SKM-1 treated with dmso at 0.1 percent for 144 hours (cell line): ENCODE measurements around the gene NSDHL.
"Not testable (repeated sequence)": the region's sequence is repeated elsewhere in the genome, so short reads cannot be mapped to it uniquely, and the experiment has no call there.

Source experiments
- DNase-seq: peaks from one replicate; lab custom pipeline; 2025; ENCODE audit not compliant: unreplicated experiment; lab: John Stamatoyannopoulos, UW

Gene NSDHL

DNA sequence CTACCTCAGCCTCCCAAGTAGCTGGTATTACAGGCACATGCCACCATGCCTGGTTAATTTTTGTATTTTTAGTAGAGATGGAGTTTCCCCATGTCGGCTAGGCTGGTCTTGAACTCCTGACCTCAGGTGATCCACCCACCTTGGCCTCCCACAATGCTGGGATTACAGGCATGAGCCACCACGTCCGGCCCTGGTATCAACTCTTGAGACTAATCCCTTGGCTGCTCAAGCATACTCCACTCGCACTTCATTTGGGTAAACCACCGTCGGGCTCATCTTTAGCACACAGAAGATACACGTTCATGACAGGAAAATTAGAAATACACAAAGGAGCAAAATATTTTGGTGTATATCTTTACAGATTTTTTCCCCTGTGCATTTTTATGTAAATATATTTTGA lies 79.2 kb downstream of the NSDHL start:
- DNase-seq: not testable (repeated sequence)

- no peak for DNase-seq
These were observed 81.2 kb downstream of the NSDHL start for GRCh38 chrX:152912106-152912505.

DNA sequence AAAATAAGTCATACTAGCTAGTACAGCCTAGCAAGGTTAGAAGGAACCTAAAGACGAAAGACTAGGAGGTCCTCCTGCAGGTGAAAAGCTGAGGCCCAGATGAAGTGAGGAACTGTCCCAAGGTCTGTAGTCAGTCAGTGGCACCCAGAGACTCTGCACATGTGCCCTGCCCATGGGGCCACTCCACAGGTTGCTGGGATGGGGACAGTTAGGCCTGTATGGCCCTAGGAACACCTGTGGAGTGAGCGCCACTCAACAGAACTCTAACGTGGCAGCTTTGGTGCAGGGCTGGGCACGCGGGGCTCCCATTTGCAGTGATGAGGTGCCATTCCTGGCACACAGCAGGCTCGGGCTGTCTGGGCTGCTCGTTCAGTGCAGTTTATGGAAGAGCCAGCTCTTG lies 81.8 kb downstream of the NSDHL start:
- DNase-seq: no peak

GRCh38 chrX:152913346-152913745 lies 82.5 kb downstream of the NSDHL start:
- peak; percentile 8 for DNase-seq

DNA sequence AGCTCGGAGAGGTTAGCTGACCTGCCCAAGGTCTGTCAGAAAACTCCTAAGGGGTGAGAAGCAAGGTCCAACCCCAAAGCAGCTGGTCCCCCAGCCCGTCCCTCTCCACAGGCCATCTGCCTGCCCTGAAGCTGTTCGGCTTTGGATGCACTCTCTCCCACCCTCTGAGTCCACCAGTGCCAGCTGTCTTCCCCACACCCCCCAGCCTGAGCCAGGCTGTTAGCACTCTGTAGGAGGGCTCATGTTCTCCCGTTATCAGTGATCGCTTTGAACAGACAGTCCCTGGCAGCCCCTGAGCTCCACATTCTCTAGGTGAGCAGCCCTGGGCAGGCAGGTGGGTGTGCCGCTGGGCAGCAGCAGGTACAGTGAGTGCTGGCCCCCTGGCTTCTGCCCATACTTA lies 83.0 kb downstream of the NSDHL start:
- no peak for DNase-seq

- DNase-seq: peak; percentile 30
These were observed 84.8 kb downstream of the NSDHL start for GRCh38 chrX:152915541-152916241.

- DNase-seq: no peak
These were observed 87.1 kb downstream of the NSDHL start for GRCh38 chrX:152917656-152918579.

DNA sequence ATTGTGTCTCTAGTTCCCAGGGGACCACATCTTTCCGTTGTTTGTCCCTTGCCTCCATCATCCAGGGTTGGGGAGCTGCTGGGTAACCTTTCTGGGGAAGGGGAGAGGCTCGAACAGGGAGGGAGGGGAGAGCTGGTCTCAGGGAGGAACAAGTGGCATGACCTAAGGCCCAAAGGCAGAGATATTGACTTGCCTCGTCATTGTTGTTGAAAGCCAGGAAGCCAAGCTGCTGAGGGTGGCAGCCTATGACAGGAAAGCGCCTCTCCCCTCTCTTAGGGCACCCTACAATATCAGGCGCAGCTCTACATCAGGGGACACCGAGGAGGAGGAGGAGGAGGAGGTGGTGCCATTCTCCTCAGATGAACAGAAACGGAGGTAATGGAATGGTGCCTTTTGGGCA lies 87.8 kb downstream of the NSDHL start:
- no peak for DNase-seq
